Measurements from ENCODE around the gene SPON2. TPM values are rescaled to one million over a fixed set of nuclear protein-coding genes. Genes with fewer than 3 reads are reported as not detected.
A peak's percentile ranks its signal among the peaks of the same experiment; 100 is the strongest.

Gene SPON2
- total and polyA plus RNA-seq, 2 donors from 2014 or later, result 16.7 to 116 TPM

GRCh38 chr4:1195109-1195671 lies 22.8 kb upstream of the SPON2 start:
- Histone ChIP-seq H3K9me3 (ENCODE audit: control insufficient read depth in 2 of 3, insufficient read depth in 1 of 3, low read length in 3 of 3) (no peaks in the 10 kb centered on the region), H3K27me3 (ENCODE audit: control insufficient read depth, insufficient read depth, low read length) (no peaks in the 10 kb centered on the region), H3K4me3 (ENCODE audit: low read length in 3 of 3) (no peak overlapping the region), H3K36me3 (ENCODE audit: control insufficient read depth in 2 of 3, insufficient read depth in 3 of 3, low read length in 3 of 3) (no peaks in the 10 kb centered on the region), H3K27ac (ENCODE audit: low read depth in 2 of 2, low read length in 2 of 2) (no peak overlapping the region), H3K9ac (ENCODE audit: low read length in 3 of 3) (no peak overlapping the region), H3K4me1 (ENCODE audit: control insufficient read depth in 2 of 3, insufficient read depth in 2 of 3, low read depth in 1 of 3, low read length in 3 of 3) (peaks cover 0 to 22% (median 20%) of the 10 kb centered on the region in 3 donors)
- peak in 2 of 5 donors; percentile 27 to 73 for DNase-seq
- no peak for FAIRE-seq
- TF ChIP-seq CTCF (IDR thresholded peaks at IDR 0.05; ENCODE audit: borderline replicate concordance, extremely low read depth, insufficient read depth), result no peak
- intact Hi-C loops (cut with DNase I), result no loop called here

- Histone ChIP-seq H3K9ac (ENCODE audit: low read length in 3 of 3) (no peak overlapping the region), H3K27ac (ENCODE audit: low read depth in 2 of 2, low read length in 2 of 2) (peak overlapping the region in 1 of 2 donors; percentile 32), H3K4me3 (ENCODE audit: low read length in 3 of 3) (no peak overlapping the region), H3K36me3 (ENCODE audit: control insufficient read depth in 2 of 3, insufficient read depth in 3 of 3, low read length in 3 of 3) (no peaks in the 10 kb centered on the region), H3K27me3 (ENCODE audit: control insufficient read depth, insufficient read depth, low read length) (no peaks in the 10 kb centered on the region), H3K9me3 (ENCODE audit: control insufficient read depth in 2 of 3, insufficient read depth in 1 of 3, low read length in 3 of 3) (no peaks in the 10 kb centered on the region), H3K4me1 (ENCODE audit: control insufficient read depth in 2 of 3, insufficient read depth in 2 of 3, low read depth in 1 of 3, low read length in 3 of 3) (peaks cover 0 to 22% (median 20%) of the 10 kb centered on the region in 3 donors)
- intact Hi-C loops (cut with DNase I), result no loop called here
- FAIRE-seq (no peak), DNase-seq (peak in 3 of 5 donors; percentile 9 to 92 (median 45))
- TF ChIP-seq CTCF (IDR thresholded peaks at IDR 0.05; ENCODE audit: borderline replicate concordance, extremely low read depth, insufficient read depth), result no peak
These were observed 21.9 kb upstream of the SPON2 start for GRCh38 chr4:1194010-1194900.

DNA sequence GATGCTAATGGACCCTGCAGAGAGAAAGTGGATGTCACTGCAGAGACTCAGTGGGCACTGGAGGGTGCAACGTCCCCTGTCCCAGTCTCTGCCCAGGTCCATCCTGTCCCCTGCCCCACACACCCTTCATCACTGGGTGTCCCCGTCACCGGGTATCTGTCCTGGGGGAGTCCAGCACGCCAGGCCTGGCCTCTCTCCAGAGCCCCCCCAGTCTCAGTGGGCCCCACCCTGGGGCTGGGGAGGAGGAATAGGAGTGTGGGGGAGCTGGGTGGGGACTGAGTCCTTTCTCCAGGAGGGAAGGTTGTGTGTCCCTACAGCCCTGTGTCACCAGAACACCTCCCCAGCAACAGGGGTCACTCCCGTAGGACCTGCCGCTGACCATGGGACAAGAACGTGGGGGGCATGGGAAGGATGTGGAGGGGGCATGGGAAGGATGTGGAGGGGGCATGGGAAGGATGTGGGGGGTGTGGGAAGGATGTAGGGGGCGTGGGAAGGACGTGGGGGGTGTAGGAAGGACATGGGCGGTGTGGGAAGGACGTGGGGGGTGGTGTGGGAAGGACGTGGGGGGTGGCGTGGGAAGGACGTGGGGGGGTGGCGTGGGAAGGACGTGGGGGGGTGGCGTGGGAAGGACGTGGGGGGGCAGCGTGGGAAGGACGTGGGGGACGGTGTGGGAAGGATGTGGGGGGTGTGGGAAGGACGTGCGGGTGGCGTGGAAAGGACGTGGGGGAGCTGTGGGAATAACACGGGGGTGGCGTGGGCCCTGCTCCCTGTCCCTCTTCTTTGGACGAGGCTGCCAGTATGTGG lies 21.0 kb upstream of the SPON2 start:
- FAIRE-seq (no peak), DNase-seq (peak in 3 of 5 donors; percentile 4 to 66 (median 34))
- Histone ChIP-seq H3K4me1 (ENCODE audit: control insufficient read depth in 2 of 3, insufficient read depth in 2 of 3, low read depth in 1 of 3, low read length in 3 of 3) (peaks cover 0 to 22% (median 20%) of the 10 kb centered on the region in 3 donors), H3K9me3 (ENCODE audit: control insufficient read depth in 2 of 3, insufficient read depth in 1 of 3, low read length in 3 of 3) (no peaks in the 10 kb centered on the region), H3K9ac (ENCODE audit: low read length in 3 of 3) (no peak overlapping the region), H3K27ac (ENCODE audit: low read depth in 2 of 2, low read length in 2 of 2) (peak overlapping the region in 1 of 2 donors; percentile 32), H3K27me3 (ENCODE audit: control insufficient read depth, insufficient read depth, low read length) (no peaks in the 10 kb centered on the region), H3K4me3 (ENCODE audit: low read length in 3 of 3) (no peak overlapping the region), H3K36me3 (ENCODE audit: control insufficient read depth in 2 of 3, insufficient read depth in 3 of 3, low read length in 3 of 3) (no peaks in the 10 kb centered on the region)
- intact Hi-C loops (cut with DNase I), result no loop called here
- TF ChIP-seq CTCF (IDR thresholded peaks at IDR 0.05; ENCODE audit: borderline replicate concordance, extremely low read depth, insufficient read depth), result no peak

Measured in kidney (tissue), 14 donors.